Panc1 (cell line): ENCODE measurements around the gene EVC. TPM values are rescaled to one million over a fixed set of nuclear protein-coding genes. Genes with fewer than 3 reads are reported as not detected.

ENCODE experiments used
- ATAC-seq: fragments of 200-7000 bp; cut with Tn5 transposase; 2 replicates; pipeline ENCODE4 v1.9.1; 2020; ENCODE audit warnings: mild to moderate bottlenecking, moderate library complexity
- BruUV-seq: library from RNA; stranded (reverse); fragments of 400-500 nt; replicated peaks from 2 replicates; lab custom pipeline; 2021; lab: Mats Ljungman, UMichigan
- CTCF ChIA-PET: fragments of 300-600 bp; sonication (Branson Sonifier 250); formaldehyde crosslinking; loops from one replicate; lab custom pipeline; 2022; ENCODE audit warnings: antibody characterized with exemption; lab: Charles Lee
- POLR2A ChIA-PET: fragments of 300-600 bp; sonication (Branson Sonifier 250); formaldehyde crosslinking; loops from one replicate; lab custom pipeline; 2022; ENCODE audit warnings: antibody characterized with exemption; lab: Charles Lee
- DNase-seq: peaks from one replicate; pipeline ENCODE4 v3.0.0-alpha.2; 2010; ENCODE audit warnings: low read depth, low spot score
- H3K27ac ChIP-seq: 2 replicates; pipeline ENCODE4 v1.5.1; 2011; ENCODE audit warnings: mild to moderate bottlenecking, low read length, inconsistent platforms
- H3K27me3 ChIP-seq: fragments of 200-500 bp; sonication (Bioruptor generic); 2 replicates; pipeline ENCODE4 v1.6.0; 2014; ENCODE audit warnings: low read length, inconsistent platforms; ENCODE audit not compliant: control insufficient read depth, insufficient read depth
- H3K36me3 ChIP-seq: fragments of 200-500 bp; sonication (Bioruptor generic); 2 replicates; pipeline ENCODE4 v1.5.1; 2014; ENCODE audit warnings: inconsistent platforms, mild to moderate bottlenecking, low read length, moderate library complexity; ENCODE audit not compliant: control insufficient read depth, insufficient read depth
- H3K4me1 ChIP-seq: 2 replicates; pipeline ENCODE4 v1.5.1; 2011; ENCODE audit warnings: inconsistent platforms, mild to moderate bottlenecking, low read length, moderate library complexity; ENCODE audit not compliant: control insufficient read depth, insufficient read depth
- H3K4me3 ChIP-seq, 2 experiments: 2 replicates each; pipeline ENCODE4 v1.5.1; 2011 to 2012; ENCODE audit warnings: low read depth in 2 of 2, low read length in 2 of 2, mild to moderate bottlenecking in 2 of 2, inconsistent platforms in 1 of 2, moderate library complexity in 1 of 2
- H3K9me3 ChIP-seq: fragments of 200-500 bp; sonication (Bioruptor generic); 2 replicates; pipeline ENCODE4 v1.5.1; 2014; ENCODE audit warnings: low read depth, mild to moderate bottlenecking, inconsistent platforms, low read length, moderate library complexity; ENCODE audit not compliant: control insufficient read depth, insufficient read depth
- POLR2AphosphoS5 ChIP-seq: IDR thresholded peaks from 2 replicates; pipeline ENCODE4 v1.6.1; 2012; ENCODE audit warnings: mild to moderate bottlenecking, low read depth, low read length, moderate library complexity
- REST ChIP-seq, 2 experiments: IDR thresholded peaks; 2 replicates each; pipeline ENCODE4 v1.6.1; 2011 to 2012; ENCODE audit warnings: low read depth in 2 of 2, control low read depth in 1 of 2, low read length in 1 of 2, mild to moderate bottlenecking in 1 of 2, moderate library complexity in 1 of 2; ENCODE audit not compliant: insufficient read depth in 1 of 2
- SIN3A ChIP-seq: IDR thresholded peaks from 2 replicates; pipeline ENCODE4 v1.6.1; 2012; ENCODE audit warnings: low read depth, mild to moderate bottlenecking, low read length, moderate library complexity, borderline replicate concordance; ENCODE audit not compliant: insufficient read depth
- TCF7L2 ChIP-seq: IDR thresholded peaks from 2 replicates; pipeline ENCODE4 v1.6.1; 2011; ENCODE audit warnings: mild to moderate bottlenecking, low read depth, low read length, inconsistent platforms
- in situ Hi-C: cut with HindIII; loops from 2 replicates; pipeline ENCODE4 v1.10.0; 2016; ENCODE audit warnings: low sequenced_read_pairs, low pct_unique_long_range_greater_than_20kb
- intact Hi-C: fragments of 100-400 bp; cut with micrococcal nuclease; formaldehyde crosslinking; loops from one replicate; pipeline ENCODE4 v1.10.0; 2022; ENCODE audit not compliant: unreplicated experiment
- total RNA-seq: library from RNA; stranded (reverse); gene quantifications from one replicate; pipeline ENCODE4 v1.2.1, GENCODE V29; 2021; ENCODE audit not compliant: unreplicated experiment
- TF ChIP-seq, protein P1 (sequence below): fragments of 450-650 bp; IDR thresholded peaks from 2 replicates; pipeline ENCODE4 v1.5.1; 2017; ENCODE audit warnings: mild to moderate bottlenecking

EVC gene
- total RNA-seq, 1 experiment from 2014 or later: 12.1 TPM

DNA sequence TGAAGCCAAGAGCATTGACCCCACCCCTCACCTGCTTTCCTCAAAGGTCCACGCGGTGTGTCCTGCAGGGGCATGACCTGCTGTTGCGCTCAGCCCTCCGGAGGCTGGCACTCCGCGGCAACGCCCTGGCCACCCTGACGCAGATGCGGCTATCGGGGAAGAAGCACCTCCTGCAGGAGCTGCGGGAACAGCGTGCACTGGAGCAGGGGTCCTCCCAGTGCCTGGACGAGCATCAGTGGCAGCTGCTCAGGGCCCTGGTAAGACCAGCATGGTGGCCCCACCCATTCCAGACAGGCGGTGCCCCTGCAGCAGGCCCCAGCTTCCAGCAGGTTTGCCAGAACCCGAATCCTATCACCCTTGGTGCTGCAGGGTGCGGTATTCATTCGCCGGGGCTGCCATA is 86.0 kb downstream of the EVC start:
- ATAC-seq: no peak
- Histone ChIP-seq H3K4me3 (no peak overlapping the region), H3K27me3 (no peaks in the 10 kb centered on the region), H3K36me3 (no peaks in the 10 kb centered on the region), H3K9me3 (no peaks in the 10 kb centered on the region), H3K4me1 (no peaks in the 10 kb centered on the region), H3K27ac (no peak overlapping the region)
- TF ChIP-seq, protein P1, sequence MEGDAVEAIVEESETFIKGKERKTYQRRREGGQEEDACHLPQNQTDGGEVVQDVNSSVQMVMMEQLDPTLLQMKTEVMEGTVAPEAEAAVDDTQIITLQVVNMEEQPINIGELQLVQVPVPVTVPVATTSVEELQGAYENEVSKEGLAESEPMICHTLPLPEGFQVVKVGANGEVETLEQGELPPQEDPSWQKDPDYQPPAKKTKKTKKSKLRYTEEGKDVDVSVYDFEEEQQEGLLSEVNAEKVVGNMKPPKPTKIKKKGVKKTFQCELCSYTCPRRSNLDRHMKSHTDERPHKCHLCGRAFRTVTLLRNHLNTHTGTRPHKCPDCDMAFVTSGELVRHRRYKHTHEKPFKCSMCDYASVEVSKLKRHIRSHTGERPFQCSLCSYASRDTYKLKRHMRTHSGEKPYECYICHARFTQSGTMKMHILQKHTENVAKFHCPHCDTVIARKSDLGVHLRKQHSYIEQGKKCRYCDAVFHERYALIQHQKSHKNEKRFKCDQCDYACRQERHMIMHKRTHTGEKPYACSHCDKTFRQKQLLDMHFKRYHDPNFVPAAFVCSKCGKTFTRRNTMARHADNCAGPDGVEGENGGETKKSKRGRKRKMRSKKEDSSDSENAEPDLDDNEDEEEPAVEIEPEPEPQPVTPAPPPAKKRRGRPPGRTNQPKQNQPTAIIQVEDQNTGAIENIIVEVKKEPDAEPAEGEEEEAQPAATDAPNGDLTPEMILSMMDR: no peak
- no peak for TF ChIP-seq POLR2AphosphoS5
- TF ChIP-seq SIN3A: no peak
- no peak for TF ChIP-seq TCF7L2
- no peak for TF ChIP-seq REST (IDR thresholded peaks at IDR 0.05; ENCODE audit: insufficient read depth in 1 of 2, low read depth in 2 of 2, low read length in 1 of 2)
- no TSS peak for BruUV-seq
- POLR2A ChIA-PET: no interaction called here
- no peak for DNase-seq
- in situ Hi-C loops (no loop called here), intact Hi-C loops (no loop called here)
- CTCF ChIA-PET: no interaction called here

GRCh38 chr4:5797866-5798265 is 86.9 kb downstream of the EVC start:
- in situ Hi-C loops: no loop called here

More at GRCh38 chr4:5797866-5798265, 86.9 kb downstream of the EVC start:
- H3K9me3 ChIP-seq: no peaks in the 10 kb centered on the region
- no peak for ATAC-seq
- TF ChIP-seq, protein P1: no peak
- TF ChIP-seq TCF7L2 (no peak), REST (IDR thresholded peaks at IDR 0.05; ENCODE audit: insufficient read depth in 1 of 2, low read depth in 2 of 2, low read length in 1 of 2) (no peak), SIN3A (no peak), POLR2AphosphoS5 (no peak)
- H3K4me1 ChIP-seq: no peaks in the 10 kb centered on the region
- DNase-seq: no peak
- H3K27me3 ChIP-seq: no peaks in the 10 kb centered on the region
- intact Hi-C loops: no loop called here
- BruUV-seq: no TSS peak
- POLR2A ChIA-PET: no interaction called here
- H3K27ac ChIP-seq: no peak overlapping the region
- H3K36me3 ChIP-seq: no peaks in the 10 kb centered on the region
- H3K4me3 ChIP-seq: no peak overlapping the region
- CTCF ChIA-PET: no interaction called here
